K562 (cell line): ENCODE measurements around the gene PRDM10. TPM values are rescaled to one million over a fixed set of nuclear protein-coding genes. Genes with fewer than 3 reads are reported as not detected.

ENCODE experiments used
- ATAC-seq: fragments of 200-7000 bp; cut with Tn5 transposase; 3 replicates; pipeline ENCODE4 v1.9.1; 2020; ENCODE audit warnings: moderate library complexity
- BruUV-seq: library from RNA; stranded (reverse); fragments of 400-500 nt; replicated peaks from 2 replicates; lab custom pipeline; 2021; lab: Mats Ljungman, UMichigan
- CTCF ChIA-PET: fragments of 300-600 bp; formaldehyde crosslinking; extraction: SDS; loops from one replicate; lab custom pipeline; 2021; ENCODE audit warnings: low intra/inter-chr PET ratio; lab: Yijun Ruan, JAX
- POLR2A ChIA-PET: fragments of 300-600, 350-650 bp; sonication (Branson Sonifier 250); formaldehyde crosslinking; extraction: SDS; loops from one replicate; lab custom pipeline; 2021; ENCODE audit warnings: antibody characterized with exemption, inconsistent platforms; lab: Yijun Ruan, JAX
- DNase-seq, 4 experiments: peaks; one replicate each; pipeline versions ENCODE4 v3.0.0 to v3.0.0-alpha.2; 2011 to 2018; ENCODE audit warnings: low spot score in 3 of 4, mixed read lengths in 3 of 4; ENCODE audit errors: extremely low read depth in 1 of 4
- FAIRE-seq: peaks from 2 replicates; lab custom pipeline; 2011; peaks lifted over from hg19 to GRCh38; lab: Jason Lieb, UNC
- H2AFZ ChIP-seq: 2 replicates; pipeline ENCODE4 v1.6.0; 2011; ENCODE audit warnings: low read depth, low read length, control low read depth, inconsistent platforms
- H3K27ac ChIP-seq: fragments of 200-600 bp; 3 replicates; pipeline ENCODE4 v1.8.0; 2011; ENCODE audit warnings: low read depth, mild to moderate bottlenecking, control low read depth, inconsistent platforms, low read length, moderate library complexity, mixed read lengths; ENCODE audit errors: extremely low read depth
- H3K27me3 ChIP-seq, 2 experiments: fragments of 300-600 bp in 1 of 2; 2 replicates in 1 of 2; 3 replicates in 1 of 2; pipeline versions ENCODE4 v1.6.0 to v1.8.0; 2011; ENCODE audit warnings: inconsistent platforms in 2 of 2, low read length in 2 of 2, mild to moderate bottlenecking in 1 of 2, mixed read lengths in 1 of 2, moderate library complexity in 1 of 2; ENCODE audit not compliant: control insufficient read depth in 2 of 2, insufficient read depth in 2 of 2
- H3K36me3 ChIP-seq: fragments of 300-600 bp; 3 replicates; pipeline ENCODE4 v1.8.0; 2011; ENCODE audit warnings: mild to moderate bottlenecking, low read length, inconsistent platforms; ENCODE audit not compliant: control insufficient read depth, insufficient read depth
- H3K4me1 ChIP-seq, 2 experiments: fragments of 200-600 bp in 1 of 2; replicated peaks in 1 of 2; 2 replicates in 1 of 2; 3 replicates in 1 of 2; pipeline versions ENCODE4 v1.5.1 to v1.8.0; 2011; ENCODE audit warnings: inconsistent platforms in 2 of 2, low read length in 2 of 2, mild to moderate bottlenecking in 1 of 2, mixed read lengths in 1 of 2, moderate library complexity in 1 of 2; ENCODE audit not compliant: control insufficient read depth in 2 of 2, insufficient read depth in 2 of 2
- H3K4me2 ChIP-seq: 2 replicates; pipeline ENCODE4 v1.6.1; 2011; ENCODE audit warnings: low read length, control low read depth, inconsistent platforms, mixed read lengths; ENCODE audit not compliant: insufficient read depth
- H3K4me3 ChIP-seq: fragments of 200-600 bp; sonication (generic), shearing (Covaris generic); 2 replicates; pipeline ENCODE4 v1.5.1; 2016; ENCODE audit warnings: control low read depth, inconsistent platforms
- H3K79me2 ChIP-seq: fragments of 200-600 bp; 3 replicates; pipeline ENCODE4 v1.8.0; 2011; ENCODE audit warnings: low read length, inconsistent platforms; ENCODE audit not compliant: control insufficient read depth, insufficient read depth
- H3K9ac ChIP-seq, 2 experiments: 2 replicates each; pipeline versions ENCODE4 v1.6.0 to v1.6.1; 2011; ENCODE audit warnings: low read depth in 2 of 2, low read length in 2 of 2, control low read depth in 1 of 2, inconsistent platforms in 1 of 2, mild to moderate bottlenecking in 1 of 2, mixed read lengths in 1 of 2; ENCODE audit not compliant: insufficient read depth in 1 of 2
- H3K9me1 ChIP-seq: one replicate; pipeline ENCODE4 v1.6.0; 2011; ENCODE audit warnings: inconsistent platforms, mild to moderate bottlenecking, low read length, moderate library complexity; ENCODE audit not compliant: control insufficient read depth, insufficient read depth
- H3K9me3 ChIP-seq: replicated peaks from 2 replicates; pipeline ENCODE4 v1.5.1; 2011; ENCODE audit warnings: low read depth, low read length, inconsistent platforms; ENCODE audit not compliant: control insufficient read depth, insufficient read depth
- H4K20me1 ChIP-seq: replicated peaks from 2 replicates; pipeline ENCODE4 v1.6.1; 2011; ENCODE audit warnings: low read length, inconsistent platforms, mixed read lengths; ENCODE audit not compliant: control insufficient read depth, insufficient read depth
- ATF3 ChIP-seq, 2 experiments: fragments of 450-650 bp in 1 of 2; sonication (generic) in 1 of 2; formaldehyde crosslinking in 1 of 2; IDR thresholded peaks in 1 of 2; conservative IDR thresholded peaks in 1 of 2; 2 replicates each; pipeline versions ENCODE4 v1.6.1 to v1.8.1; 2016 to 2023; ENCODE audit warnings: mild to moderate bottlenecking in 2 of 2, moderate library complexity in 2 of 2, inconsistent platforms in 1 of 2, missing genetic modification reagents in 1 of 2
- BACH1 ChIP-seq: fragments of 200-800 bp; sonication (Bioruptor generic); IDR thresholded peaks from 2 replicates; pipeline ENCODE4 v1.6.1; 2016; ENCODE audit warnings: missing genetic modification characterization, missing compliant biosample characterization
- CBX8 ChIP-seq: fragments of 200-600 bp; sonication (generic); IDR thresholded peaks from 2 replicates; pipeline ENCODE4 v1.6.1; 2012; ENCODE audit warnings: borderline replicate concordance, mixed run types, low read depth, mild to moderate bottlenecking, moderate library complexity, mixed read lengths, low read length, control low read depth, inconsistent platforms; ENCODE audit not compliant: poor library complexity, severe bottlenecking; ENCODE audit errors: extremely low read depth
- CEBPB ChIP-seq: fragments of 450-650 bp; IDR thresholded peaks from 2 replicates; pipeline ENCODE4 v1.6.1; 2016; ENCODE audit warnings: missing genetic modification characterization, missing compliant biosample characterization
- CEBPG ChIP-seq, 3 experiments: fragments of 200-800 bp in 1 of 3; sonication (Bioruptor generic) in 1 of 3; sonication (generic) in 1 of 3; formaldehyde crosslinking in 1 of 3; IDR thresholded peaks in 2 of 3; conservative IDR thresholded peaks in 1 of 3; 2 replicates each; pipeline versions ENCODE4 v1.6.1 to v1.8.0; 2016 to 2022; ENCODE audit warnings: missing compliant biosample characterization in 2 of 3, missing genetic modification characterization in 2 of 3, mild to moderate bottlenecking in 1 of 3, missing genetic modification reagents in 1 of 3
- CREM ChIP-seq: IDR thresholded peaks from 2 replicates; pipeline ENCODE4 v1.6.1; 2014; ENCODE audit warnings: antibody characterized with exemption, low read depth
- GTF2E2 ChIP-seq: fragments of 200-800 bp; sonication (Bioruptor generic); IDR thresholded peaks from 2 replicates; pipeline ENCODE4 v1.6.1; 2016; ENCODE audit warnings: missing genetic modification characterization, missing compliant biosample characterization
- HINFP ChIP-seq: fragments of 450-650 bp; conservative IDR thresholded peaks from 2 replicates; pipeline ENCODE4 v1.6.1; 2016; ENCODE audit warnings: missing genetic modification characterization, low read depth, mild to moderate bottlenecking, control low read depth, missing compliant biosample characterization
- WGBS: fragments of 100-300 bp; shearing (Covaris generic); methylation state at CpG from one replicate; pipeline ENCODE4 v1.1.6; 2016; ENCODE audit warnings: low coverage, mixed read lengths; ENCODE audit not compliant: insufficient coverage; ENCODE audit errors: missing lambda C conversion rate; 5-methylcytosine and 5-hydroxymethylcytosine counted together
- in situ Hi-C: fragments of 300-500 bp; cut with MboI; formaldehyde crosslinking; loops from 4 replicates; pipeline ENCODE4 v1.15.0; 2018; ENCODE audit warnings: inconsistent platforms, mixed read lengths
- intact Hi-C: fragments of 100-400 bp; cut with micrococcal nuclease; formaldehyde crosslinking; loops from 2 replicates; pipeline ENCODE4 v1.14.2; 2022
- polyA plus RNA-seq, 8 experiments: library from polyadenylated mRNA; depleted of rRNA in 4 of 8; stranded (reverse) in 5 of 8; unstranded in 3 of 8; fragments of >200 nt; fragmentation: Nextera tagmentation in 2 of 8; fragmentation: Illumina TruSeq in 1 of 8; extraction: Ambion mirVana in 2 of 8; extraction: Trizol in 1 of 8; gene quantifications; 2 replicates each; pipeline versions ENCODE4 v1.2.1 to v1.2.3, GENCODE V29; 2011 to 2014; ENCODE audit warnings: inconsistent platforms in 1 of 8, missing spikeins in 1 of 8
- total RNA-seq, 7 experiments: library from RNA; depleted of rRNA in 6 of 7; stranded (reverse); fragments of >200 nt in 6 of 7; fragmentation: Illumina TruSeq in 2 of 7; extraction: Trizol in 2 of 7; gene quantifications; 2 replicates each; pipeline versions ENCODE4 v1.2.1 to v1.2.3, GENCODE V29; 2011 to 2021; ENCODE audit warnings: low replicate concordance in 1 of 7

The PRDM10 gene
- total and polyA plus RNA-seq, 9 of the 15 experiments (the other 6 are each of a cell fraction or from before 2014, with no cell fraction given) = 0.89 to 9.3 (median 4.5) TPM

GRCh38 chr11:129852125-129852740, 150.4 kb downstream of the PRDM10 start:
- H3K4me1 ChIP-seq = no peaks in the 10 kb centered on the region
- BruUV-seq = no TSS peak
- no peak overlapping the region for H2AFZ ChIP-seq
- WGBS = 3% methylated on average over 15 of the region's 15 CpGs
- H3K9me1 ChIP-seq = no peaks in the 10 kb centered on the region
- intact Hi-C loops = no loop called here
- H3K9me3 ChIP-seq = no peaks in the 10 kb centered on the region
- POLR2A ChIA-PET = interaction anchor here (0.7 kb wide), 1 partner anchor 378 kb away, joined by 3 read pairs; no protein-coding TSS in a partner anchor
- H3K79me2 ChIP-seq = no peaks in the 10 kb centered on the region
- CTCF ChIA-PET = no interaction called here
- H3K27me3 ChIP-seq = peaks cover 57 to 58% of the 10 kb centered on the region in 2 experiments; a peak in 4 of 5 replicates
- TF ChIP-seq CREM (0 out of 2 replicates have a peak, but pooled peaks have one; percentile 7), CEBPB (tag) (peak; percentile 58), CBX8 (peak; percentile 57), HINFP (tag) (no peak), ATF3 (IDR thresholded peaks at IDR 0.05) (0 out of 2 replicates have a peak, but pooled peaks have one; percentile 12), ATF3 (CRISPR knock-in tag; conservative IDR thresholded peaks at IDR 0.05) (no peak), GTF2E2 (no peak), BACH1 (tag) (no peak), CEBPG (CRISPR knock-in tag; IDR thresholded peaks at IDR 0.05) (no peak), CEBPG (tag; conservative IDR thresholded peaks at IDR 0.05 in 1 of 2, IDR thresholded peaks at IDR 0.05 in 1 of 2) (peak; percentile 31 to 38; a peak in 2 of 4 replicates)
- no peaks in the 10 kb centered on the region for H4K20me1 ChIP-seq
- FAIRE-seq (no peak), ATAC-seq (no peak), DNase-seq (no peak)
- in situ Hi-C loops = no loop called here
- no peak overlapping the region for H3K27ac ChIP-seq
- H3K36me3 ChIP-seq = no peaks in the 10 kb centered on the region
- no peak overlapping the region for H3K9ac ChIP-seq
- H3K4me3 ChIP-seq = no peak overlapping the region
- no peak overlapping the region for H3K4me2 ChIP-seq

Other genes with a start within 250 kb of the PRDM10 start
- not detected in 2 replicates for gene TMEM45B, start 187.0 kb downstream of the PRDM10 start, total RNA-seq (2014; rRNA removed)
- not detected in 2 replicates for gene TMEM45B, start 187.0 kb downstream of the PRDM10 start, total RNA-seq (2014; rRNA removed; fragmentation: Illumina TruSeq; extraction: Trizol)
- gene TMEM45B, start 187.0 kb downstream of the PRDM10 start, total RNA-seq (2015; rRNA removed; fragmentation: Illumina TruSeq; extraction: Trizol) = not detected in 2 replicates
- 0.07 and 0.16 TPM in 2 replicates for gene TMEM45B, start 187.0 kb downstream of the PRDM10 start, total RNA-seq (2021)
- gene TMEM45B, start 187.0 kb downstream of the PRDM10 start, polyA plus RNA-seq (2011; rRNA removed) = not detected in 2 replicates
- not detected in 2 replicates for gene TMEM45B, start 187.0 kb downstream of the PRDM10 start, polyA plus RNA-seq (2014; fragmentation: Illumina TruSeq; extraction: Trizol)
- gene TMEM45B, start 187.0 kb downstream of the PRDM10 start, polyA plus RNA-seq (2014; fragmentation: Nextera tagmentation; extraction: Ambion mirVana) = not detected
- not detected in 2 replicates for gene TMEM45B, start 187.0 kb downstream of the PRDM10 start, polyA plus RNA-seq (2014; rRNA removed)
- gene NFRKB, start 107.3 kb downstream of the PRDM10 start, total RNA-seq (2014; rRNA removed) = 23.9 and 32.1 TPM in 2 replicates
- 22.1 and 23.6 TPM in 2 replicates for gene NFRKB, start 107.3 kb downstream of the PRDM10 start, total RNA-seq (2014; rRNA removed; fragmentation: Illumina TruSeq; extraction: Trizol)
- gene NFRKB, start 107.3 kb downstream of the PRDM10 start, total RNA-seq (2015; rRNA removed; fragmentation: Illumina TruSeq; extraction: Trizol) = 25.8 and 27.2 TPM in 2 replicates
- gene NFRKB, start 107.3 kb downstream of the PRDM10 start, total RNA-seq (2021) = 39.4 and 42.6 TPM in 2 replicates
- 19.3 and 26.0 TPM in 2 replicates for gene NFRKB, start 107.3 kb downstream of the PRDM10 start, polyA plus RNA-seq (2011; rRNA removed)
- gene NFRKB, start 107.3 kb downstream of the PRDM10 start, polyA plus RNA-seq (2014; fragmentation: Illumina TruSeq; extraction: Trizol) = 33.5 and 34.0 TPM in 2 replicates
- gene NFRKB, start 107.3 kb downstream of the PRDM10 start, polyA plus RNA-seq (2014; fragmentation: Nextera tagmentation; extraction: Ambion mirVana) = 10 to 100 TPM in 1 of 2 experiments, 1 to 10 TPM in 1; 7.1 to 11.6 TPM
- 19.8 and 23.6 TPM in 2 replicates for gene NFRKB, start 107.3 kb downstream of the PRDM10 start, polyA plus RNA-seq (2014; rRNA removed)
- gene APLP2, start 67.1 kb upstream of the PRDM10 start, total RNA-seq (2014; rRNA removed) = 112 and 119 TPM in 2 replicates
- 98.9 and 103 TPM in 2 replicates for gene APLP2, start 67.1 kb upstream of the PRDM10 start, total RNA-seq (2014; rRNA removed; fragmentation: Illumina TruSeq; extraction: Trizol)
- 113 and 118 TPM in 2 replicates for gene APLP2, start 67.1 kb upstream of the PRDM10 start, total RNA-seq (2015; rRNA removed; fragmentation: Illumina TruSeq; extraction: Trizol)
- gene APLP2, start 67.1 kb upstream of the PRDM10 start, total RNA-seq (2021) = 126 and 138 TPM in 2 replicates
- gene APLP2, start 67.1 kb upstream of the PRDM10 start, polyA plus RNA-seq (2011; rRNA removed) = 96.7 and 123 TPM in 2 replicates
- 153 and 164 TPM in 2 replicates for gene APLP2, start 67.1 kb upstream of the PRDM10 start, polyA plus RNA-seq (2014; fragmentation: Illumina TruSeq; extraction: Trizol)
- 10 to 100 TPM; 17.4 to 20.3 TPM for gene APLP2, start 67.1 kb upstream of the PRDM10 start, polyA plus RNA-seq (2014; fragmentation: Nextera tagmentation; extraction: Ambion mirVana)
- 111 and 116 TPM in 2 replicates for gene APLP2, start 67.1 kb upstream of the PRDM10 start, polyA plus RNA-seq (2014; rRNA removed)
- gene ST14, start 156.9 kb upstream of the PRDM10 start, total RNA-seq (2014; rRNA removed) = not detected in 2 replicates
- not detected in 2 replicates for gene ST14, start 156.9 kb upstream of the PRDM10 start, total RNA-seq (2014; rRNA removed; fragmentation: Illumina TruSeq; extraction: Trizol)
- gene ST14, start 156.9 kb upstream of the PRDM10 start, total RNA-seq (2015; rRNA removed; fragmentation: Illumina TruSeq; extraction: Trizol) = not detected in 2 replicates
- 0.20 and 0.36 TPM in 2 replicates for gene ST14, start 156.9 kb upstream of the PRDM10 start, total RNA-seq (2021)
- 0.01 and 0.08 TPM in 2 replicates for gene ST14, start 156.9 kb upstream of the PRDM10 start, polyA plus RNA-seq (2011; rRNA removed)
- not detected in 2 replicates for gene ST14, start 156.9 kb upstream of the PRDM10 start, polyA plus RNA-seq (2014; fragmentation: Illumina TruSeq; extraction: Trizol)
- gene ST14, start 156.9 kb upstream of the PRDM10 start, polyA plus RNA-seq (2014; fragmentation: Nextera tagmentation; extraction: Ambion mirVana) = not detected
- gene ST14, start 156.9 kb upstream of the PRDM10 start, polyA plus RNA-seq (2014; rRNA removed) = not detected in 2 replicates